ENCODE data around the gene CD84.
"Not testable (repeated sequence)": the region's sequence is repeated elsewhere in the genome, so short reads cannot be mapped to it uniquely, and the experiment has no call there.

The CD84 gene

GRCh38 chr1:160532557-160532813, 46.8 kb downstream of the CD84 start:
- not testable (repeated sequence) for H4K8ac ChIP-seq (ENCODE audit: low read depth, low read length); DNase-seq; H2BK12ac ChIP-seq (ENCODE audit: low read length); H2AK5ac ChIP-seq (ENCODE audit: low read length); H3K4me2 ChIP-seq (ENCODE audit: low read length); H3K4me3 ChIP-seq (ENCODE audit: low read depth, low read length); H3K36me3 ChIP-seq (ENCODE audit: control insufficient read depth in 1 of 2, insufficient read depth in 2 of 2, low read length in 2 of 2); H2BK120ac ChIP-seq (ENCODE audit: insufficient read depth, low read length, poor library complexity); H3K79me2 ChIP-seq (ENCODE audit: control insufficient read depth, insufficient read depth, low read length, poor library complexity); H3K27me3 ChIP-seq (ENCODE audit: insufficient read depth, low read length); H2AFZ ChIP-seq (ENCODE audit: insufficient read depth, low read length, poor library complexity); H3K4ac ChIP-seq (ENCODE audit: low read depth, low read length); H4K12ac ChIP-seq (ENCODE audit: low read depth, low read length); H2BK5ac ChIP-seq (ENCODE audit: low read depth, low read length, poor library complexity); H3K27ac ChIP-seq (ENCODE audit: low read depth, low read length); H3K9ac ChIP-seq (ENCODE audit: low read length); H3K79me1 ChIP-seq (ENCODE audit: low read length); H3K23ac ChIP-seq (ENCODE audit: low read length); H3K18ac ChIP-seq (ENCODE audit: low read length); H4K91ac ChIP-seq (ENCODE audit: low read depth, low read length); H3K14ac ChIP-seq (ENCODE audit: low read length); H3K4me1 ChIP-seq (ENCODE audit: control insufficient read depth in 1 of 2, insufficient read depth in 2 of 2, low read length in 2 of 2)
- H3K9me3 ChIP-seq (ENCODE audit: insufficient read depth, low read depth, low read length): peaks cover 11% of the 10 kb centered on the region
- no CpG with 5 or more reads among the region's 5 CpGs for WGBS (ENCODE audit: extremely low coverage, insufficient coverage, insufficient read length)

GRCh38 chr1:160531809-160532556, 47.3 kb downstream of the CD84 start:
- H3K23ac ChIP-seq (ENCODE audit: low read length); H4K8ac ChIP-seq (ENCODE audit: low read depth, low read length); H2AK5ac ChIP-seq (ENCODE audit: low read length); H2BK120ac ChIP-seq (ENCODE audit: insufficient read depth, low read length, poor library complexity); H4K91ac ChIP-seq (ENCODE audit: low read depth, low read length); H3K4ac ChIP-seq (ENCODE audit: low read depth, low read length); H3K4me1 ChIP-seq (ENCODE audit: control insufficient read depth in 1 of 2, insufficient read depth in 2 of 2, low read length in 2 of 2); H3K9ac ChIP-seq (ENCODE audit: low read length); DNase-seq; H3K36me3 ChIP-seq (ENCODE audit: control insufficient read depth in 1 of 2, insufficient read depth in 2 of 2, low read length in 2 of 2); H3K4me2 ChIP-seq (ENCODE audit: low read length); H2BK5ac ChIP-seq (ENCODE audit: low read depth, low read length, poor library complexity); H3K18ac ChIP-seq (ENCODE audit: low read length); H2AFZ ChIP-seq (ENCODE audit: insufficient read depth, low read length, poor library complexity); H3K79me1 ChIP-seq (ENCODE audit: low read length); H3K27ac ChIP-seq (ENCODE audit: low read depth, low read length); H2BK12ac ChIP-seq (ENCODE audit: low read length); H3K27me3 ChIP-seq (ENCODE audit: insufficient read depth, low read length); H3K79me2 ChIP-seq (ENCODE audit: control insufficient read depth, insufficient read depth, low read length, poor library complexity); H3K4me3 ChIP-seq (ENCODE audit: low read depth, low read length); H3K14ac ChIP-seq (ENCODE audit: low read length); H4K12ac ChIP-seq (ENCODE audit: low read depth, low read length): not testable (repeated sequence)
- H3K9me3 ChIP-seq (ENCODE audit: insufficient read depth, low read depth, low read length): peaks cover 11% of the 10 kb centered on the region
- no CpG with 5 or more reads among the region's 29 CpGs for WGBS (ENCODE audit: extremely low coverage, insufficient coverage, insufficient read length)

- H3K23ac ChIP-seq (ENCODE audit: low read length); H2BK120ac ChIP-seq (ENCODE audit: insufficient read depth, low read length, poor library complexity); H2AFZ ChIP-seq (ENCODE audit: insufficient read depth, low read length, poor library complexity); H2AK5ac ChIP-seq (ENCODE audit: low read length); H3K9ac ChIP-seq (ENCODE audit: low read length); H3K4ac ChIP-seq (ENCODE audit: low read depth, low read length); H3K36me3 ChIP-seq (ENCODE audit: control insufficient read depth in 1 of 2, insufficient read depth in 2 of 2, low read length in 2 of 2); H3K27me3 ChIP-seq (ENCODE audit: insufficient read depth, low read length); DNase-seq; H3K27ac ChIP-seq (ENCODE audit: low read depth, low read length); H3K4me3 ChIP-seq (ENCODE audit: low read depth, low read length); H4K8ac ChIP-seq (ENCODE audit: low read depth, low read length); H3K4me1 ChIP-seq (ENCODE audit: control insufficient read depth in 1 of 2, insufficient read depth in 2 of 2, low read length in 2 of 2); H2BK5ac ChIP-seq (ENCODE audit: low read depth, low read length, poor library complexity); H3K18ac ChIP-seq (ENCODE audit: low read length); H3K79me1 ChIP-seq (ENCODE audit: low read length); H4K91ac ChIP-seq (ENCODE audit: low read depth, low read length); H3K4me2 ChIP-seq (ENCODE audit: low read length); H3K14ac ChIP-seq (ENCODE audit: low read length); H3K79me2 ChIP-seq (ENCODE audit: control insufficient read depth, insufficient read depth, low read length, poor library complexity); H2BK12ac ChIP-seq (ENCODE audit: low read length); H4K12ac ChIP-seq (ENCODE audit: low read depth, low read length): not testable (repeated sequence)
- H3K9me3 ChIP-seq (ENCODE audit: insufficient read depth, low read depth, low read length): peaks cover 11% of the 10 kb centered on the region
- WGBS (ENCODE audit: extremely low coverage, insufficient coverage, insufficient read length): no CpG with 5 or more reads among the region's 7 CpGs
Measured at GRCh38 chr1:160529401-160529952, 49.8 kb downstream of the CD84 start.

- H3K4me2 ChIP-seq (ENCODE audit: low read length); H3K79me1 ChIP-seq (ENCODE audit: low read length); H3K4me3 ChIP-seq (ENCODE audit: low read depth, low read length); H3K9me3 ChIP-seq (ENCODE audit: insufficient read depth, low read depth, low read length); H3K23ac ChIP-seq (ENCODE audit: low read length); H3K4ac ChIP-seq (ENCODE audit: low read depth, low read length); H2BK5ac ChIP-seq (ENCODE audit: low read depth, low read length, poor library complexity); H2AK5ac ChIP-seq (ENCODE audit: low read length); H3K36me3 ChIP-seq (ENCODE audit: control insufficient read depth in 1 of 2, insufficient read depth in 2 of 2, low read length in 2 of 2); H4K91ac ChIP-seq (ENCODE audit: low read depth, low read length); H2BK120ac ChIP-seq (ENCODE audit: insufficient read depth, low read length, poor library complexity); H4K12ac ChIP-seq (ENCODE audit: low read depth, low read length); H3K9ac ChIP-seq (ENCODE audit: low read length); H3K4me1 ChIP-seq (ENCODE audit: control insufficient read depth in 1 of 2, insufficient read depth in 2 of 2, low read length in 2 of 2); H3K18ac ChIP-seq (ENCODE audit: low read length); H3K14ac ChIP-seq (ENCODE audit: low read length); H3K27ac ChIP-seq (ENCODE audit: low read depth, low read length); DNase-seq; H2BK12ac ChIP-seq (ENCODE audit: low read length); H4K8ac ChIP-seq (ENCODE audit: low read depth, low read length); H2AFZ ChIP-seq (ENCODE audit: insufficient read depth, low read length, poor library complexity); H3K27me3 ChIP-seq (ENCODE audit: insufficient read depth, low read length); H3K79me2 ChIP-seq (ENCODE audit: control insufficient read depth, insufficient read depth, low read length, poor library complexity): not testable (repeated sequence)
- no CpG with 5 or more reads among the region's 2 CpGs for WGBS (ENCODE audit: extremely low coverage, insufficient coverage, insufficient read length)
Measured at GRCh38 chr1:160523789-160524188, 55.5 kb downstream of the CD84 start.

Measured in trophoblast cell (in vitro differentiated cells and primary cell).